DOHH2 (cell line): ENCODE results near the gene MUC5B.
"Not testable (repeated sequence)": the region's sequence is repeated elsewhere in the genome, so short reads cannot be mapped to it uniquely, and the experiment has no call there.

Source experiments
- CTCF ChIP-seq: fragments of 200-600 bp; sonication (generic); IDR thresholded peaks from one replicate; pipeline ENCODE4 v1.5.1; 2014; ENCODE audit warnings: antibody characterized with exemption, mild to moderate bottlenecking, low read depth, low read length; ENCODE audit not compliant: poor library complexity, severe bottlenecking
- EZH2phosphoT487 ChIP-seq: fragments of 200-600 bp; sonication (generic); IDR thresholded peaks from 2 replicates; pipeline ENCODE4 v1.6.1; 2017; ENCODE audit warnings: borderline replicate concordance, mild to moderate bottlenecking, antibody characterized with exemption, low read length, moderate library complexity, mixed read lengths

- TF ChIP-seq CTCF, EZH2phosphoT487: not testable (repeated sequence)
These were observed 19.9 kb downstream of the MUC5B start for GRCh38 chr11:1242751-1243150.
